Calu3 (cell line): ENCODE data around the gene FAM81A. TPM values are rescaled to one million over a fixed set of nuclear protein-coding genes. Genes with fewer than 3 reads are reported as not detected.
A peak's percentile ranks its signal among the peaks of the same experiment; 100 is the strongest.

Experiments used
- BruUV-seq: library from RNA; stranded (reverse); fragments of 400-500 nt; replicated peaks from 2 replicates; lab custom pipeline; 2021; lab: Mats Ljungman, UMichigan
- CTCF ChIA-PET: fragments of 300-600 bp; sonication (Branson Sonifier 250); formaldehyde crosslinking; loops from one replicate; lab custom pipeline; 2022; ENCODE audit warnings: antibody characterized with exemption; lab: Charles Lee
- DNase-seq: peaks from one replicate; pipeline ENCODE4 v3.0.0; 2022
- H3K27ac Mint-ChIP-seq: one replicate; pipeline ENCODE4 v1.8.0; 2022; ENCODE audit warnings: mixed read lengths; ENCODE audit not compliant: unreplicated experiment
- H3K27me3 Mint-ChIP-seq: one replicate; pipeline ENCODE4 v1.8.0; 2022; ENCODE audit warnings: mixed read lengths; ENCODE audit not compliant: unreplicated experiment
- H3K36me3 Mint-ChIP-seq: one replicate; pipeline ENCODE4 v1.8.0; 2022; ENCODE audit warnings: mild to moderate bottlenecking, moderate library complexity, mixed read lengths; ENCODE audit not compliant: insufficient read depth, unreplicated experiment
- H3K4me1 Mint-ChIP-seq: one replicate; pipeline ENCODE4 v1.8.0; 2022; ENCODE audit warnings: mild to moderate bottlenecking, low read depth, mixed read lengths; ENCODE audit not compliant: unreplicated experiment
- H3K4me3 Mint-ChIP-seq: one replicate; pipeline ENCODE4 v1.8.0; 2022; ENCODE audit warnings: mild to moderate bottlenecking, low read depth, moderate library complexity, mixed read lengths; ENCODE audit not compliant: unreplicated experiment
- H3K9me3 Mint-ChIP-seq: one replicate; pipeline ENCODE4 v1.8.0; 2022; ENCODE audit warnings: low read depth, mixed read lengths; ENCODE audit not compliant: unreplicated experiment
- CTCF ChIP-seq: fragments of 200-600 bp; IDR thresholded peaks from one replicate; pipeline ENCODE4 v1.8.0; 2022; ENCODE audit warnings: antibody characterized with exemption; ENCODE audit not compliant: unreplicated experiment
- intact Hi-C: fragments of 100-400 bp; cut with micrococcal nuclease; formaldehyde crosslinking; loops from one replicate; pipeline ENCODE4 v1.10.0; 2022; ENCODE audit not compliant: unreplicated experiment
- total RNA-seq: library from RNA; stranded (reverse); gene quantifications from 2 replicates; pipeline ENCODE4 v1.2.3, GENCODE V29; 2022

The FAM81A gene
- total RNA-seq, 1 experiment from 2014 or later = 16.0 TPM

GRCh38 chr15:59538494-59538893 is 100.5 kb downstream of the FAM81A start:
- no peak for DNase-seq
- H3K36me3 Mint-ChIP-seq = peaks cover 4% of the 10 kb centered on the region
- intact Hi-C loops = no loop called here
- BruUV-seq = no TSS peak
- H3K9me3 Mint-ChIP-seq = no peaks in the 10 kb centered on the region
- CTCF ChIA-PET = interaction anchor here (0.5 kb wide), 1 partner anchor 105 kb away, joined by 3 read pairs; no protein-coding TSS in a partner anchor
- H3K27me3 Mint-ChIP-seq = no peaks in the 10 kb centered on the region
- no peak for TF ChIP-seq CTCF
- H3K4me1 Mint-ChIP-seq = peaks cover 44% of the 10 kb centered on the region
- H3K4me3 Mint-ChIP-seq = no peak overlapping the region
- no peak overlapping the region for H3K27ac Mint-ChIP-seq

GRCh38 chr15:59539799-59540198 is 101.8 kb downstream of the FAM81A start:
- DNase-seq = no peak
- H3K4me1 Mint-ChIP-seq = peaks cover 42% of the 10 kb centered on the region
- peak overlapping the region; percentile 45 for H3K27ac Mint-ChIP-seq
- CTCF ChIA-PET = no interaction called here
- no peak overlapping the region for H3K4me3 Mint-ChIP-seq
- TF ChIP-seq CTCF = no peak
- no peaks in the 10 kb centered on the region for H3K27me3 Mint-ChIP-seq
- no peaks in the 10 kb centered on the region for H3K9me3 Mint-ChIP-seq
- intact Hi-C loops = no loop called here
- H3K36me3 Mint-ChIP-seq = peaks cover 4% of the 10 kb centered on the region
- no TSS peak for BruUV-seq

GRCh38 chr15:59540654-59541053 is 102.7 kb downstream of the FAM81A start:
- CTCF ChIA-PET = no interaction called here
- no TSS peak for BruUV-seq

GRCh38 chr15:59541750-59542149 is 103.8 kb downstream of the FAM81A start:
- no peak for TF ChIP-seq CTCF
- Mint-ChIP-seq H3K27me3 (no peaks in the 10 kb centered on the region), H3K27ac (no peak overlapping the region), H3K4me3 (no peak overlapping the region), H3K36me3 (no peaks in the 10 kb centered on the region), H3K9me3 (no peaks in the 10 kb centered on the region), H3K4me1 (peaks cover 26% of the 10 kb centered on the region)
- CTCF ChIA-PET = no interaction called here
- BruUV-seq = no TSS peak
- intact Hi-C loops = no loop called here
- no peak for DNase-seq

More at GRCh38 chr15:59540654-59541053, 102.7 kb downstream of the FAM81A start:
- Mint-ChIP-seq H3K4me1 (peaks cover 33% of the 10 kb centered on the region), H3K36me3 (peaks cover 4% of the 10 kb centered on the region), H3K27me3 (no peaks in the 10 kb centered on the region), H3K4me3 (no peak overlapping the region), H3K9me3 (no peaks in the 10 kb centered on the region), H3K27ac (no peak overlapping the region)
- TF ChIP-seq CTCF = no peak
- DNase-seq = no peak
- intact Hi-C loops = no loop called here
